Stimulated activated CD8-positive, alpha-beta memory T cell treated with anti-CD3 and anti-CD28 coated beads, Interleukin-2, amount 100 ng/mL, for 1 hour (primary cell): ENCODE results near the gene LSM11.

ENCODE experiments used
- DNase-seq, 2 donors: peaks; one replicate each; pipeline ENCODE4 v3.0.0-alpha.2; 2020; ENCODE audit warnings: low read depth in 2 of 2

The LSM11 gene

DNA sequence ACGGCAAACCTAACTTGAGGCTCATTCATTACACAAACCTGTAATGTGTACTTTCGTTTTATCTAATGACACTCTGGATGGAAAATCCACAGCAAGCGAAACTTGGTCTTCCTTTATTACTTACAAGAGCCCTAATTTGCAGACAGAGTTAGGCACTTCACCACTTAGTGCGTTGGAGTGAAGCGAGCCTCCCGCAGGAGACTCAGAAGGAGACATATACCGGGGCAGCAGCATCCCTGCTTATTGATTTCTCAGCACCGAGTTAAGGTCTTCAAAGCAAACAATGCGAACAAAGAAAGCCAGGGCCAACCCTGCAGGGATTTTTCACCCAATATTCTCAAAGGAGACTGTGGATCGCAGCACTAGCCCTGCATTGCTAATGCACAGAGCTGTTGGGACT, 28.6 kb downstream of the LSM11 start:
- no peak for DNase-seq

DNA sequence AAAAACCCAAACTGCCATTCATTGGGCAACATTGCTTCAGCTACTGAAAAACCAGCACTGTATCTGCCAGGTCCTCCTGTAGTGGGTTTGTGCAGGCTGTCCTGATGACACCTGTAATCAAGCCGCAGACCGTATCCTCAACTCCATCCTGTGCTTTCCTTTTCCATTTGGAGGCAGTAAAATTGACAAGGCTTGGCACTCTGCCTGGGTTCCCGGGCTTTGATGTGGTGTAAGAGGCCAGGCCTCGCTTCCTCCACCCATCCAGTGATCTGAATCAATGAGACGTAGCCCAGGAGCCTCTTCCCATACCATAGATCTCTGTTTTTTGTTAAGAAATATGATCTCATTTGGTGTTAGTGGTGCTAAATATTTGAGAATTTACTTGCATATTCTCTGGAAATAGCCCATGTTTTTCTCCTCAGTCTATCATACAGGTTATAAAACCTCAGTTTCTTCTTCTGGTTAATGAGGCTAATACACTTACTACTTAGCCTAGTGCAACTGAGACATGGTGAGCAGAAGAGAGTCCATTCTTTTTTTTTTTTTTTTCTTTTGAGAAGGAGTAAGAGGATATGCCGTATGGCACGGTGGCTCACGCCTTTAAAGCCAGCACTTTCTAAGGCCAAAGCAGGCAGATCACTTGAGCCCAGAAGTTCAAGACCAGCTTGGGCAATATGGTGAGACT, 34.8 kb downstream of the LSM11 start:
- no peak for DNase-seq

DNA sequence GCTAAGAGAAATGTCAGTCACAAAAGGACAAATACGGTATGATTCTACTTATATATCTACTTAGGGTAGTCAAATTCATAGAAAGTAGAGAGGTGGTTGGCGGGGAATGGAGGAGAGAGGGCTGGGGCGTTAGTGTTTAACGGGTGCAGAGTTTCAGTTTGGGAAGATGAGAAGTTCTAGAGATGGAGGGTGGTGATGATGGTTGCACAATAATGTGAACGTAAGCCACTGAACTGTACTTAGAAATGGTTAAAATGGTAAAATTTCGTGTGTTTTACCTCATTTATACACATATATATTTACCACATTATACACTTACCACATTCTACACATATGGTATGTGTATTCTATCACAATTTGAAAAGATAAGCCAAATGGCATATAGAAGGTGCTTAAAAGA, 35.7 kb downstream of the LSM11 start:
- DNase-seq = no peak

- DNase-seq = no peak
Measured at GRCh38 chr5:157785801-157786200, 42.3 kb downstream of the LSM11 start.

- DNase-seq = no peak
Measured at GRCh38 chr5:157793301-157793700, 49.8 kb downstream of the LSM11 start.

DNA sequence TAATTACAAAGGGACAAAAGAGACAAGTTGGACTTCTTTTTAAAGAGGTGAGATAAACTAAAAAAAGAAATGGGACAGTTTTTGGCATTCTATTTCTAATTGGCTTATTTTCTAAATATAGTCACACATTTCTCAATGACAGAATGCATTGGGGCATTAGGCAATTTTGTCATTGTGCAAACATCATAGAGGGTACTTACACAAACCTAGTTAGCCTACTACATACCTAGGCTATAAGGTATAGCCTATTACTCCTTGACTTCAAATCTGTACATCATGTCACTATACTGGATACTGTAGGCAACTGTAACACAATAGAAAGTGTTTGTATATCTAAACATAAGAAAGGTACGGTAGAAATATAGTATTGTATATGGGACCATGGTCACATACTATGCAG, 56.1 kb downstream of the LSM11 start:
- no peak for DNase-seq

- DNase-seq = no peak
Measured at GRCh38 chr5:157800137-157800536, 56.6 kb downstream of the LSM11 start.

GRCh38 chr5:157802736-157803135, 59.2 kb downstream of the LSM11 start:
- no peak for DNase-seq

DNA sequence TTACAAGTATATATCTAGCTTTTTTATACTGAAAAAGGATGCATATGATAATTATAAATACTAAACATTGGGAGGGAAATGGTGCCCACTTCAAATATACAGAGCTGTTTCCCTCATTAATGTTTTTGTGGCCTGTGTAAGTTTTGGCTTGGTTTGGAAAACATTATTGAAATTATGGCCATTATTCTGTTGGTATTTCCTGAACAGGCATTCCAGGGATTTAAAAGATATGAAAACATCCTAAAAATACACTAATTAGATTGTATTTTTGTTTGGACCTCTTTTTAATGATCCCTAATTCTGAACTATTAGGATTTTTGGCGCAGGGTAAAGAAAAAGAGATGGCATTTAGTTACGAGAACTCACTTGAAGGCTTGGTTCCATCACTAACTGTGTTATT, 64.5 kb downstream of the LSM11 start:
- DNase-seq = no peak
